Smooth muscle cell (in vitro differentiated cells): ENCODE measurements around the gene ATF7IP2. TPM values are rescaled to one million over a fixed set of nuclear protein-coding genes. Genes with fewer than 3 reads are reported as not detected.
"Not testable (repeated sequence)": the region's sequence is repeated elsewhere in the genome, so short reads cannot be mapped to it uniquely, and the experiment has no call there.

Experiments
- DNase-seq: peaks from one replicate; lab custom pipeline; 2025; ENCODE audit not compliant: unreplicated experiment; lab: John Stamatoyannopoulos, UW
- H2AFZ ChIP-seq: fragments of 200-600 bp; sonication (generic); 2 replicates; pipeline ENCODE4 v1.6.0; 2016; ENCODE audit warnings: antibody characterized with exemption, low read depth, mild to moderate bottlenecking
- H3F3A ChIP-seq: fragments of 200-600 bp; sonication (generic); 2 replicates; pipeline ENCODE4 v1.6.0; 2017; ENCODE audit warnings: antibody characterized with exemption, low read depth
- H3K27ac ChIP-seq: fragments of 200-600 bp; sonication (generic); 2 replicates; pipeline ENCODE4 v1.5.1; 2016; ENCODE audit warnings: low read depth, mild to moderate bottlenecking
- H3K27me3 ChIP-seq: fragments of 200-600 bp; sonication (generic); 2 replicates; pipeline ENCODE4 v1.6.1; 2016; ENCODE audit warnings: low read depth, mild to moderate bottlenecking
- H3K36me3 ChIP-seq: fragments of 200-600 bp; sonication (generic); 2 replicates; pipeline ENCODE4 v1.5.1; 2016; ENCODE audit warnings: low read depth
- H3K4me1 ChIP-seq: fragments of 200-600 bp; sonication (generic); 2 replicates; pipeline ENCODE4 v1.5.1; 2016; ENCODE audit warnings: low read depth
- H3K4me2 ChIP-seq: fragments of 200-600 bp; sonication (generic); 2 replicates; pipeline ENCODE4 v1.6.0; 2016; ENCODE audit warnings: mild to moderate bottlenecking
- H3K4me3 ChIP-seq: fragments of 200-600 bp; sonication (generic); 2 replicates; pipeline ENCODE4 v1.5.1; 2016; ENCODE audit warnings: mild to moderate bottlenecking
- H3K79me2 ChIP-seq: fragments of 200-600 bp; sonication (generic); 2 replicates; pipeline ENCODE4 v1.6.0; 2016; ENCODE audit warnings: low read depth, mild to moderate bottlenecking
- H3K9ac ChIP-seq: fragments of 200-600 bp; sonication (generic); 2 replicates; pipeline ENCODE4 v1.6.0; 2016; ENCODE audit warnings: low read depth
- H3K9me3 ChIP-seq: fragments of 200-600 bp; sonication (generic); replicated peaks from 2 replicates; pipeline ENCODE4 v1.5.1; 2016; ENCODE audit warnings: low read depth
- H4K20me1 ChIP-seq: fragments of 200-600 bp; sonication (generic); 2 replicates; pipeline ENCODE4 v1.6.0; 2016; ENCODE audit warnings: low read depth
- WGBS: methylation state at CpG from one replicate; pipeline ENCODE4 v1.1.7; 2016; ENCODE audit warnings: low lambda C conversion rate; 5-methylcytosine and 5-hydroxymethylcytosine counted together
- polyA plus RNA-seq: library from polyadenylated mRNA; unstranded; fragments of >200 nt; fragmentation: Nextera tagmentation; extraction: Ambion mirVana; gene quantifications from 2 replicates; pipeline ENCODE4 v1.2.1, GENCODE V29; 2016
- total RNA-seq: library from RNA; depleted of rRNA; stranded (reverse); fragments of >200 nt; gene quantifications from 2 replicates; pipeline ENCODE4 v1.2.3, GENCODE V29; 2014
- TF ChIP-seq, protein P1 (sequence below): fragments of 200-600 bp; sonication (generic); IDR thresholded peaks from 2 replicates; pipeline ENCODE4 v1.5.1; 2017; ENCODE audit warnings: borderline replicate concordance, mild to moderate bottlenecking, antibody characterized with exemption; ENCODE audit not compliant: insufficient read depth, poor library complexity, severe bottlenecking

Gene ATF7IP2
- total and polyA plus RNA-seq, 2 experiments from 2014 or later = 4.3 to 4.7 TPM

DNA sequence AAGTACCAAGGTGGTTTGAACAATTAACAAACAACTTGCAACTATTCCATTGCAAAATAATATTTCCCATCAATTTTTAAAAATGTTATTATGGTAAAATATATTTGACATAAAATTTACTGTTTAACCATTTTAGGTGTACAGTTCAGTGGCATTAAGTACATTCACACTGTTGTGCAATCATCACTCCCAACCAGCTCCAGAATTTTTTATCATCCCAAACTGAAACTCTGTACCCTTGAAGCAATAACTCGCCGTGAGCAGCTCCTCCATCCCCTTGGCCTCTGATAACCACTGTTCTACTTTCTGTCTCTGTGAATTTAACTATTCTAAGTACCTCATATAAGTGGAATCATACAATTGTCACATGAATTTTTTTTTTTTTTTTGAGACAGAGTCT is 33.6 kb upstream of the ATF7IP2 start:
- no peak overlapping the region for H3K4me2 ChIP-seq
- H2AFZ ChIP-seq = no peak overlapping the region
- no peak overlapping the region for H3K4me3 ChIP-seq
- no peak overlapping the region for H3K9ac ChIP-seq
- no peaks in the 10 kb centered on the region for H4K20me1 ChIP-seq
- no peaks in the 10 kb centered on the region for H3K27me3 ChIP-seq
- no peaks in the 10 kb centered on the region for H3K79me2 ChIP-seq
- no peaks in the 10 kb centered on the region for H3F3A ChIP-seq
- DNase-seq = no peak
- 87% methylated on average over 2 of the region's 2 CpGs for WGBS
- no peaks in the 10 kb centered on the region for H3K36me3 ChIP-seq
- H3K4me1 ChIP-seq = no peaks in the 10 kb centered on the region
- no peak overlapping the region for H3K27ac ChIP-seq
- TF ChIP-seq, protein P1, sequence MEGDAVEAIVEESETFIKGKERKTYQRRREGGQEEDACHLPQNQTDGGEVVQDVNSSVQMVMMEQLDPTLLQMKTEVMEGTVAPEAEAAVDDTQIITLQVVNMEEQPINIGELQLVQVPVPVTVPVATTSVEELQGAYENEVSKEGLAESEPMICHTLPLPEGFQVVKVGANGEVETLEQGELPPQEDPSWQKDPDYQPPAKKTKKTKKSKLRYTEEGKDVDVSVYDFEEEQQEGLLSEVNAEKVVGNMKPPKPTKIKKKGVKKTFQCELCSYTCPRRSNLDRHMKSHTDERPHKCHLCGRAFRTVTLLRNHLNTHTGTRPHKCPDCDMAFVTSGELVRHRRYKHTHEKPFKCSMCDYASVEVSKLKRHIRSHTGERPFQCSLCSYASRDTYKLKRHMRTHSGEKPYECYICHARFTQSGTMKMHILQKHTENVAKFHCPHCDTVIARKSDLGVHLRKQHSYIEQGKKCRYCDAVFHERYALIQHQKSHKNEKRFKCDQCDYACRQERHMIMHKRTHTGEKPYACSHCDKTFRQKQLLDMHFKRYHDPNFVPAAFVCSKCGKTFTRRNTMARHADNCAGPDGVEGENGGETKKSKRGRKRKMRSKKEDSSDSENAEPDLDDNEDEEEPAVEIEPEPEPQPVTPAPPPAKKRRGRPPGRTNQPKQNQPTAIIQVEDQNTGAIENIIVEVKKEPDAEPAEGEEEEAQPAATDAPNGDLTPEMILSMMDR = no peak
- H3K9me3 ChIP-seq = no peaks in the 10 kb centered on the region

DNA sequence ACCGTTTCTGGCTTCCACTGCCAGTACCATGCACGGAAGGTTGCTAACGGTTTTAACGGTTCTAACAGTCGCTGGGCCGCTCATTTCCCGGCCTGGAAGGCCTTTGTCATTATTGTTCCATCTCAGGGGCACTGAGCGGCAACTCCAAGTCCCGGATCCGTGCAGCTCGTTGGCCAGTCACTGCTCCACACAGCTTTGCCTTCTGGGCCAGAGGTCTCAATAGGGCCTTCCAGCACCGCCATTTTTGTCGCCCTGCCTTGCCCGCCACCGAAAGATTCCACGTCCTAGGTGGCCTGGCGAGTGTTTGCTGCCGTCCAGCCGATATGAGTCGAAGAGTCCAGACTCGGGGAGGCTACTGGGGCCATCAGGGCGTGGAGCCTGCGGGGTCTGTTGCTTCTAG is 30.3 kb upstream of the ATF7IP2 start:
- Histone ChIP-seq H3K4me3 (no peak overlapping the region), H2AFZ (no peak overlapping the region), H3F3A (no peaks in the 10 kb centered on the region), H3K4me1 (no peaks in the 10 kb centered on the region), H3K4me2 (no peak overlapping the region), H3K36me3 (no peaks in the 10 kb centered on the region), H3K79me2 (no peaks in the 10 kb centered on the region), H3K27ac (no peak overlapping the region), H3K9ac (no peak overlapping the region), H3K27me3 (no peaks in the 10 kb centered on the region), H3K9me3 (no peaks in the 10 kb centered on the region), H4K20me1 (no peaks in the 10 kb centered on the region)
- DNase-seq = no peak
- TF ChIP-seq, protein P1 = no peak
- WGBS = 94% methylated on average over 23 of the region's 23 CpGs

DNA sequence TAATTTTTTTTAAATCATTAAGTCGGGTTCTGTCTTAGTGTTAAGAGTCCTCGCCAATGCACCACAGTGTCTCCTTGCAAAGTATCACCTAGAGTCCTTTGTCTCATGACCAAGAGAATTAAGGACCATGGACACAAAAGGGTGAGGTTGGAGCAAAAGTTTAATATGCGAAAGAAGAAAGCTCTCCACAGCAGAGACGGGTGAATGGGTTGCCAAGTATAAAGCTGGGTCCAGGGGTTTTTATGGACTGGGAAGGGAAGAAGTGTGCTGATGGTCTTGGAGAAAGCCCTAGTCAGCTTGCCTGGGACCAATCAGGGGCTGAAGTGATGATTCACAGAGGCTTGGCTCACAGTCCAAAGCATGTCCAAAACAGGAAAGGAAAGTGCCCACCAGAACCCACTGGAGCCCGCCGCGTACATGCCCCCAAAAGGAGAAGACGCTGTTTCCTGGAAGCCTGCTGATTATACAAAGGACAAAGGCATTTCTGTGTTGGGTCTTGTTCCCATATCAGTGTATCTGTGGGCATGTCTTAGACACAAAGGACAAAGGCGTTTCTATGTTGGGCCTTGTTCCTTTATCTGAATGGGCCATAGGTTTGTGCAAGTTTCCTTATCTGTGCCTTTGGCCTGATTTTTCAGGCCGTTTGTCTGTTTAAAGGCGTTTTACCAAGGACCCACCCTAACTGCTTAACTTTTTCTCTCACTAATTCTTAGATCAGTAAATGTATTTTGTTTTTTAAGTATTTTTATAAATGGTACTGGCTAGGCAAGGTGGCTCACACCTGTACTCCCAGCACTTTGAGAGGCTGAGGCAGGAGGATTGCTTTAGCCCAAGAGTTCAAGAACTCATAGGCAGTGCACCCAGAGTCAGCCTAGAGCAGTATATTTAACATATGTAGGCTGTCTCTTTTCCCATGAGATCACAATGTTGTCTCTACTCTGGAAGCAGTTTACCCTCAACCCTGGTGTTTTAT is 28.7 kb upstream of the ATF7IP2 start:
- Histone ChIP-seq H3K4me3 (no peak overlapping the region), H3K27me3 (no peaks in the 10 kb centered on the region), H3K79me2 (no peaks in the 10 kb centered on the region), H2AFZ (no peak overlapping the region), H3K36me3 (no peaks in the 10 kb centered on the region), H4K20me1 (no peaks in the 10 kb centered on the region), H3K9me3 (no peaks in the 10 kb centered on the region), H3K9ac (no peak overlapping the region), H3K27ac (no peak overlapping the region), H3F3A (no peaks in the 10 kb centered on the region), H3K4me2 (no peak overlapping the region), H3K4me1 (no peaks in the 10 kb centered on the region)
- DNase-seq = no peak
- WGBS = 70% methylated on average over 11 of the region's 11 CpGs
- TF ChIP-seq, protein P1 = no peak

DNA sequence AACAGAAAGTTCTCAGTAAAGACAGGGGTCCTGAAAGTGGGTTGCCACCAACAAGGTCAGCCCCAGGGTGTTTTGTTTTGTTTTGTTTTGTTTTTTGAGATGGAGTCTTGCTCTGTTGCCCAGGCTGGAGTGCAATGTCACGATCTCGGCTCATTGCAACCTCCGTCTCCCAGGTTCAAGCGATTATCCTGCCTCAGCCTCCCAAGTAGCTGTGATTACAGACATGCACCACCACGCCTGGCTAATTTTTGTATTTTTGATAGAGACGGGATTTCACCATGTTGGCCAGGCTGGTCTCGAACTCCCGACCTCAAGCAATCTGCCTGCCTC is 24.1 kb upstream of the ATF7IP2 start:
- not testable (repeated sequence) for H3K27ac ChIP-seq, H3K9ac ChIP-seq, DNase-seq, H2AFZ ChIP-seq, H3K36me3 ChIP-seq, H3F3A ChIP-seq, H4K20me1 ChIP-seq, H3K9me3 ChIP-seq, H3K4me1 ChIP-seq, H3K27me3 ChIP-seq, H3K79me2 ChIP-seq, H3K4me3 ChIP-seq, H3K4me2 ChIP-seq
- 98% methylated on average over 8 of the region's 8 CpGs for WGBS
